Thyroid gland (tissue), 4 donors: ENCODE measurements around the gene DYNC1I1.

Experiments used
- POLR2A ChIP-seq, 2 donors: fragments of 450-650 bp; IDR thresholded peaks; one replicate each; pipeline ENCODE4 v1.6.1; 2017; ENCODE audit warnings: antibody characterized with exemption in 2 of 2, mild to moderate bottlenecking in 2 of 2, moderate library complexity in 1 of 2
- TF ChIP-seq, protein P1 (sequence below), 6 experiments: fragments of 200-600 bp in 3 of 6; fragments of 450-650 bp in 3 of 6; sonication (generic) in 3 of 6; IDR thresholded peaks; one replicate each; pipeline ENCODE4 v1.5.1; 2016 to 2019; ENCODE audit warnings: antibody characterized with exemption in 6 of 6, mild to moderate bottlenecking in 2 of 6, inconsistent platforms in 1 of 6, moderate library complexity in 1 of 6

DNA sequence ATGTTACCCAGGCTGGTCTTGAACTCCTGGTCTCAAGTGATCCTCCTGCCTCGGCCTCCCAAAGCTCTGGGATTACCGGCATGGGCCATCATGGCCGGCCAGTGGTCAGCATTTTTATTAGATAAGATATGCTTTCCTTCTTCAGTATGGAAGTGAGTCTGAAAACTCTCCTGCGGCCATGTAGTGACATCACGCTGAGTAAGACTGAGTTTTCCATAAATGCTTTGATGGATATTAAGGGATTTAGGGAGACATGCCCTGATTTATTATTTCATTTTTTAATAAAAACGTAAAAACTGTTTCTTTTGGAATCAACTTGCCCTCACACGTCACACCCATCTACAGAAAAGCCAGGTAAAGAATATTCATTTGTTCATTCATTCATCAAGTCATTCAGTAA, 48.4 kb downstream of the DYNC1I1 start:
- TF ChIP-seq, protein P1, sequence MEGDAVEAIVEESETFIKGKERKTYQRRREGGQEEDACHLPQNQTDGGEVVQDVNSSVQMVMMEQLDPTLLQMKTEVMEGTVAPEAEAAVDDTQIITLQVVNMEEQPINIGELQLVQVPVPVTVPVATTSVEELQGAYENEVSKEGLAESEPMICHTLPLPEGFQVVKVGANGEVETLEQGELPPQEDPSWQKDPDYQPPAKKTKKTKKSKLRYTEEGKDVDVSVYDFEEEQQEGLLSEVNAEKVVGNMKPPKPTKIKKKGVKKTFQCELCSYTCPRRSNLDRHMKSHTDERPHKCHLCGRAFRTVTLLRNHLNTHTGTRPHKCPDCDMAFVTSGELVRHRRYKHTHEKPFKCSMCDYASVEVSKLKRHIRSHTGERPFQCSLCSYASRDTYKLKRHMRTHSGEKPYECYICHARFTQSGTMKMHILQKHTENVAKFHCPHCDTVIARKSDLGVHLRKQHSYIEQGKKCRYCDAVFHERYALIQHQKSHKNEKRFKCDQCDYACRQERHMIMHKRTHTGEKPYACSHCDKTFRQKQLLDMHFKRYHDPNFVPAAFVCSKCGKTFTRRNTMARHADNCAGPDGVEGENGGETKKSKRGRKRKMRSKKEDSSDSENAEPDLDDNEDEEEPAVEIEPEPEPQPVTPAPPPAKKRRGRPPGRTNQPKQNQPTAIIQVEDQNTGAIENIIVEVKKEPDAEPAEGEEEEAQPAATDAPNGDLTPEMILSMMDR (IDR thresholded peaks at IDR 0.05) = no peak
- no peak for TF ChIP-seq POLR2A (IDR thresholded peaks at IDR 0.05)
